Calu3 (cell line): ENCODE data around the gene SLC25A10. TPM values are rescaled to one million over a fixed set of nuclear protein-coding genes. Genes with fewer than 3 reads are reported as not detected.

Experiments used
- BruUV-seq: library from RNA; stranded (reverse); fragments of 400-500 nt; replicated peaks from 2 replicates; lab custom pipeline; 2021; lab: Mats Ljungman, UMichigan
- CTCF ChIA-PET: fragments of 300-600 bp; sonication (Branson Sonifier 250); formaldehyde crosslinking; loops from one replicate; lab custom pipeline; 2022; ENCODE audit warnings: antibody characterized with exemption; lab: Charles Lee
- DNase-seq: peaks from one replicate; pipeline ENCODE4 v3.0.0; 2022
- H3K27ac Mint-ChIP-seq: one replicate; pipeline ENCODE4 v1.8.0; 2022; ENCODE audit warnings: mixed read lengths; ENCODE audit not compliant: unreplicated experiment
- H3K27me3 Mint-ChIP-seq: one replicate; pipeline ENCODE4 v1.8.0; 2022; ENCODE audit warnings: mixed read lengths; ENCODE audit not compliant: unreplicated experiment
- H3K36me3 Mint-ChIP-seq: one replicate; pipeline ENCODE4 v1.8.0; 2022; ENCODE audit warnings: mild to moderate bottlenecking, moderate library complexity, mixed read lengths; ENCODE audit not compliant: insufficient read depth, unreplicated experiment
- H3K4me1 Mint-ChIP-seq: one replicate; pipeline ENCODE4 v1.8.0; 2022; ENCODE audit warnings: mild to moderate bottlenecking, low read depth, mixed read lengths; ENCODE audit not compliant: unreplicated experiment
- H3K4me3 Mint-ChIP-seq: one replicate; pipeline ENCODE4 v1.8.0; 2022; ENCODE audit warnings: mild to moderate bottlenecking, low read depth, moderate library complexity, mixed read lengths; ENCODE audit not compliant: unreplicated experiment
- H3K9me3 Mint-ChIP-seq: one replicate; pipeline ENCODE4 v1.8.0; 2022; ENCODE audit warnings: low read depth, mixed read lengths; ENCODE audit not compliant: unreplicated experiment
- CTCF ChIP-seq: fragments of 200-600 bp; IDR thresholded peaks from one replicate; pipeline ENCODE4 v1.8.0; 2022; ENCODE audit warnings: antibody characterized with exemption; ENCODE audit not compliant: unreplicated experiment
- intact Hi-C: fragments of 100-400 bp; cut with micrococcal nuclease; formaldehyde crosslinking; loops from one replicate; pipeline ENCODE4 v1.10.0; 2022; ENCODE audit not compliant: unreplicated experiment
- total RNA-seq: library from RNA; stranded (reverse); gene quantifications from 2 replicates; pipeline ENCODE4 v1.2.3, GENCODE V29; 2022

SLC25A10 gene
- total RNA-seq, 1 experiment from 2014 or later, result 72.3 TPM

DNA sequence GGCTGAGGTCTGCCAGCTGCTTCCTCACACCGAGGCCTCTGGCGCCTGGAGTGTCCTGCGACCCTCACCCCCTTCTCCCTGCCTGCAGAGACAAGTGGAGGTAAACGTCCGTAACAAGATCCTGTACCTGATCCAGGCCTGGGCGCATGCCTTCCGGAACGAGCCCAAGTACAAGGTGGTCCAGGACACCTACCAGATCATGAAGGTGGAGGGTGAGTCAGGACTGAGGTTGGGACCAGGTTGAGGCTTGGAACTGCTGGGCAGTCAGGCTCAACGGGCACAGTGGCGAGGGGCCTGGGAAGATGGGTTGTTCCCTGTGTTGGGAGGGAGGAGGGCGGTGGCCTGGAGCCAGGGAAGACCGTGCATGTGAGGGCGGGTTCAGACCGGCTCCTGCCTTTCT is 23.5 kb upstream of the SLC25A10 start:
- Mint-ChIP-seq H3K4me1 (no peaks in the 10 kb centered on the region), H3K36me3 (peaks cover 85% of the 10 kb centered on the region), H3K27ac (no peak overlapping the region), H3K9me3 (no peaks in the 10 kb centered on the region), H3K27me3 (no peaks in the 10 kb centered on the region), H3K4me3 (no peak overlapping the region)
- CTCF ChIA-PET, result no interaction called here
- no peak for DNase-seq
- no peak for TF ChIP-seq CTCF
- BruUV-seq, result no TSS peak
- intact Hi-C loops, result no loop called here

GRCh38 chr17:81690066-81690465 is 22.0 kb upstream of the SLC25A10 start:
- no peak for TF ChIP-seq CTCF
- Mint-ChIP-seq H3K27me3 (no peaks in the 10 kb centered on the region), H3K9me3 (no peaks in the 10 kb centered on the region), H3K4me1 (no peaks in the 10 kb centered on the region), H3K4me3 (no peak overlapping the region), H3K27ac (no peak overlapping the region), H3K36me3 (peaks cover 83% of the 10 kb centered on the region)
- no TSS peak for BruUV-seq
- DNase-seq, result no peak
- CTCF ChIA-PET, result no interaction called here
- intact Hi-C loops, result no loop called here

DNA sequence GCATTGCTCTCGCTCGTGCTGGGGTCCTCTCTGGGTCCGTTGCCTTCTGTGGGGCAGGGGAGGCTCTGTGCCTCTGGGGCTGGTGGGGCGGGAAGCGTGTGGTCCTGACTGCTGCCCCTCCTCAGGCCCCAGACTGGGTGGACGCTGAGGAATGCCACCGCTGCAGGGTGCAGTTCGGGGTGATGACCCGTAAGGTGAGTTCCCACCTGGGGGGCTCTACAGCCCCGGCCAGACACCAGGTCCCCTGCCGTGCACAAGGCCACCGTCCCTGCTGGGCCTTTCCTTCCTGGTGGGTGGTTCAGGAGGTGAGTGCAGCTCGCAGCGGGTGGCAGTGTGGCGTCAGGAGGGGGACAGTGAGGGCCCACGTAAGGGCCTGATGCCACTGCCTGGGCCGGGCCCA is 21.5 kb upstream of the SLC25A10 start:
- no peak overlapping the region for H3K27ac Mint-ChIP-seq
- no peak for TF ChIP-seq CTCF
- intact Hi-C loops, result no loop called here
- no peaks in the 10 kb centered on the region for H3K4me1 Mint-ChIP-seq
- no peaks in the 10 kb centered on the region for H3K27me3 Mint-ChIP-seq
- CTCF ChIA-PET, result no interaction called here
- no peak overlapping the region for H3K4me3 Mint-ChIP-seq
- BruUV-seq, result no TSS peak
- DNase-seq, result no peak
- no peaks in the 10 kb centered on the region for H3K9me3 Mint-ChIP-seq
- H3K36me3 Mint-ChIP-seq, result peaks cover 81% of the 10 kb centered on the region

GRCh38 chr17:81691196-81691595 is 20.9 kb upstream of the SLC25A10 start:
- CTCF ChIA-PET, result no interaction called here
- Mint-ChIP-seq H3K4me3 (no peak overlapping the region), H3K27ac (no peak overlapping the region), H3K36me3 (peaks cover 82% of the 10 kb centered on the region), H3K9me3 (no peaks in the 10 kb centered on the region), H3K4me1 (no peaks in the 10 kb centered on the region), H3K27me3 (no peaks in the 10 kb centered on the region)
- no peak for TF ChIP-seq CTCF
- BruUV-seq, result no TSS peak
- no peak for DNase-seq
- intact Hi-C loops, result no loop called here
